ENCODE results near the gene TRIP4. TPM values are rescaled to one million over a fixed set of nuclear protein-coding genes. Genes with fewer than 3 reads are reported as not detected.

TRIP4 gene
- total RNA-seq, 1 experiment from 2014 or later = 12.9 TPM

GRCh38 chr15:64500695-64501395 lies 113.2 kb downstream of the TRIP4 start:
- DNase-seq (ENCODE audit: low spot score) (no peak), ATAC-seq (no peak)
- ChIA-PET POLR2A (no interaction called here), CTCF (interaction anchor here (0.7 kb wide), 1 partner anchor 151 kb away, joined by 3 read pairs; no protein-coding TSS in a partner anchor)
- Mint-ChIP-seq H3K27me3 (ENCODE audit: low read depth) (no peaks in the 10 kb centered on the region), H3K4me3 (no peak overlapping the region), H3K27ac (peak overlapping the region; percentile 55; the same call in 1 of the 2 replicates), H3K9me3 (no peaks in the 10 kb centered on the region), H3K4me1 (peaks cover 25% of the 10 kb centered on the region), H3K36me3 (peaks cover 29% of the 10 kb centered on the region)
- TF ChIP-seq E2F4 (CRISPR knock-in tag; IDR thresholded peaks at IDR 0.05; ENCODE audit: borderline replicate concordance, low read depth) (no peak), ZNF671 (CRISPR knock-in tag; IDR thresholded peaks at IDR 0.05) (no peak), ZNF232 (CRISPR knock-in tag; IDR thresholded peaks at IDR 0.05) (no peak), ZNF121 (CRISPR knock-in tag; IDR thresholded peaks at IDR 0.05) (no peak), NR2C2 (CRISPR knock-in tag; IDR thresholded peaks at IDR 0.05) (no peak), ESRRA (CRISPR knock-in tag; IDR thresholded peaks at IDR 0.05; ENCODE audit: borderline replicate concordance) (no peak), MXD4 (CRISPR knock-in tag; IDR thresholded peaks at IDR 0.05; ENCODE audit: borderline replicate concordance) (no peak), CREM (CRISPR knock-in tag; IDR thresholded peaks at IDR 0.05) (no peak), HMGA2 (CRISPR knock-in tag; IDR thresholded peaks at IDR 0.05) (no peak), ZBTB21 (CRISPR knock-in tag; IDR thresholded peaks at IDR 0.05; ENCODE audit: borderline replicate concordance) (no peak), ERG (CRISPR knock-in tag; IDR thresholded peaks at IDR 0.05) (no peak), ZNF425 (CRISPR knock-in tag; conservative IDR thresholded peaks at IDR 0.05) (no peak), TEAD4 (CRISPR knock-in tag; IDR thresholded peaks at IDR 0.05) (no peak), ARID4B (CRISPR knock-in tag; IDR thresholded peaks at IDR 0.05; ENCODE audit: borderline replicate concordance) (no peak), FOXP1 (CRISPR knock-in tag; IDR thresholded peaks at IDR 0.05; ENCODE audit: borderline replicate concordance) (no peak), SMAD3 (CRISPR knock-in tag; IDR thresholded peaks at IDR 0.05; ENCODE audit: borderline replicate concordance) (no peak), ELF4 (CRISPR knock-in tag; IDR thresholded peaks at IDR 0.05; ENCODE audit: low read depth) (no peak), OVOL2 (CRISPR knock-in tag; IDR thresholded peaks at IDR 0.05; ENCODE audit: borderline replicate concordance) (no peak), JAZF1 (CRISPR knock-in tag; IDR thresholded peaks at IDR 0.05) (no peak)
